Esophagus squamous epithelium (tissue), 5 donors: ENCODE data around the gene PKDCC. TPM values are rescaled to one million over a fixed set of nuclear protein-coding genes. Genes with fewer than 3 reads are reported as not detected.

Experiments
- DNase-seq: peaks from one replicate; lab custom pipeline; 2025; lab: John Stamatoyannopoulos, UW
- H3K27ac ChIP-seq, 4 donors: fragments of 200-600 bp; sonication (generic); one replicate each; pipeline ENCODE4 v1.5.1; 2016 to 2019; ENCODE audit warnings: mild to moderate bottlenecking in 1 of 4
- H3K27me3 ChIP-seq, 4 donors: fragments of 200-600 bp; sonication (generic); 1 replicate in 3 of 4; 2 replicates in 1 of 4; pipeline versions ENCODE4 v1.5.1 to v1.6.0; 2017 to 2021; ENCODE audit warnings: antibody characterized with exemption in 1 of 4
- H3K36me3 ChIP-seq, 3 donors: fragments of 200-600 bp; sonication (generic); one replicate each; pipeline ENCODE4 v1.5.1; 2016 to 2019
- H3K4me1 ChIP-seq, 3 donors: fragments of 200-600 bp; sonication (generic); one replicate each; pipeline ENCODE4 v1.5.1; 2017 to 2019
- H3K4me3 ChIP-seq, 4 donors: fragments of 200-600 bp; sonication (generic); 1 replicate in 3 of 4; 2 replicates in 1 of 4; pipeline ENCODE4 v1.5.1; 2016 to 2019; ENCODE audit warnings: mild to moderate bottlenecking in 2 of 4, moderate library complexity in 1 of 4
- H3K9me3 ChIP-seq, 3 donors: fragments of 200-600 bp; sonication (generic); one replicate each; pipeline ENCODE4 v1.5.1; 2016 to 2019
- POLR2A ChIP-seq, 4 donors: fragments of 450-650 bp; IDR thresholded peaks; one replicate each; pipeline ENCODE4 v1.6.1; 2017; ENCODE audit warnings: antibody characterized with exemption in 4 of 4, mild to moderate bottlenecking in 4 of 4, moderate library complexity in 3 of 4
- WGBS, 2 donors: methylation state at CpG; one replicate each; pipeline ENCODE4 v1.1.5; 2018; 5-methylcytosine and 5-hydroxymethylcytosine counted together
- intact Hi-C: fragments of 100-400 bp; cut with DNase I; formaldehyde crosslinking; loops from one replicate; pipeline ENCODE4 v1.15.0; 2022
- total RNA-seq, 4 donors: library from RNA; depleted of rRNA; stranded (reverse); fragments of >200 nt; gene quantifications; one replicate each; pipeline ENCODE4 v1.1.0, GENCODE V29; 2016
- TF ChIP-seq, protein P1 (sequence below), 6 experiments: fragments of 450-650 bp in 4 of 6; fragments of 200-600 bp in 2 of 6; sonication (generic) in 2 of 6; IDR thresholded peaks; one replicate each; pipeline ENCODE4 v1.5.1; 2016 to 2019; ENCODE audit warnings: antibody characterized with exemption in 6 of 6, mild to moderate bottlenecking in 4 of 6, moderate library complexity in 4 of 6
- donor health status: DM: yes; HTN: yes; CAD: no.

PKDCC gene
- total RNA-seq, 4 donors from 2014 or later = 0.53 to 16.8 (median 6.4) TPM

- Histone ChIP-seq H3K4me1 (no peaks in the 10 kb centered on the region), H3K27ac (no peak overlapping the region), H3K27me3 (peaks cover 0 to 20% (median 0%) of the 10 kb centered on the region in 4 donors), H3K36me3 (no peaks in the 10 kb centered on the region), H3K4me3 (no peak overlapping the region), H3K9me3 (no peaks in the 10 kb centered on the region)
- intact Hi-C loops = no loop called here
- DNase-seq = no peak
- TF ChIP-seq POLR2A (IDR thresholded peaks at IDR 0.05) = no peak
- TF ChIP-seq, protein P1, sequence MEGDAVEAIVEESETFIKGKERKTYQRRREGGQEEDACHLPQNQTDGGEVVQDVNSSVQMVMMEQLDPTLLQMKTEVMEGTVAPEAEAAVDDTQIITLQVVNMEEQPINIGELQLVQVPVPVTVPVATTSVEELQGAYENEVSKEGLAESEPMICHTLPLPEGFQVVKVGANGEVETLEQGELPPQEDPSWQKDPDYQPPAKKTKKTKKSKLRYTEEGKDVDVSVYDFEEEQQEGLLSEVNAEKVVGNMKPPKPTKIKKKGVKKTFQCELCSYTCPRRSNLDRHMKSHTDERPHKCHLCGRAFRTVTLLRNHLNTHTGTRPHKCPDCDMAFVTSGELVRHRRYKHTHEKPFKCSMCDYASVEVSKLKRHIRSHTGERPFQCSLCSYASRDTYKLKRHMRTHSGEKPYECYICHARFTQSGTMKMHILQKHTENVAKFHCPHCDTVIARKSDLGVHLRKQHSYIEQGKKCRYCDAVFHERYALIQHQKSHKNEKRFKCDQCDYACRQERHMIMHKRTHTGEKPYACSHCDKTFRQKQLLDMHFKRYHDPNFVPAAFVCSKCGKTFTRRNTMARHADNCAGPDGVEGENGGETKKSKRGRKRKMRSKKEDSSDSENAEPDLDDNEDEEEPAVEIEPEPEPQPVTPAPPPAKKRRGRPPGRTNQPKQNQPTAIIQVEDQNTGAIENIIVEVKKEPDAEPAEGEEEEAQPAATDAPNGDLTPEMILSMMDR (IDR thresholded peaks at IDR 0.05) = no peak
- 82 to 86% methylated on average over 13 to 18 of the region's 21 CpGs for WGBS, 2 donors
Observed at GRCh38 chr2:42001711-42002201, 46.1 kb upstream of the PKDCC start.

DNA sequence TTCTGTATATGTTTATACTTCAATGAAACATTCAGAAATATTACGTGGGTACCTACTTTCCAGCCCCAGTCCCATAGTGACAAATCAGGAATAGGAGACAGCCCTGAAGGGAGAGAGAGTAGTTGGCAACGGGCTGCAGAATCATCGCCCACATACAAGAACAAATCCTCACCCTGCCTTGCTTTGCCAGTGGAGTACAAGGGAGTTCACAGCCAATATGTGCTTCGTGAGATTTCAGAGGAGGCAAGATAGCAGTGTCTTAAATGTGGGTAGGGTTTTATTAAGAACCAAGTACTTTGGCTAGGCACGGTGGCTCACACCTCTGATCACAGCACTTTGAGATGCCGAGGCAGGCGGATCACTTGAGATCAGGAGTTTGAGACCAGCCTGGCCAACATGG, 40.3 kb upstream of the PKDCC start:
- WGBS, 2 donors = 77 to 88% methylated on average over 7 of the region's 7 CpGs

DNA sequence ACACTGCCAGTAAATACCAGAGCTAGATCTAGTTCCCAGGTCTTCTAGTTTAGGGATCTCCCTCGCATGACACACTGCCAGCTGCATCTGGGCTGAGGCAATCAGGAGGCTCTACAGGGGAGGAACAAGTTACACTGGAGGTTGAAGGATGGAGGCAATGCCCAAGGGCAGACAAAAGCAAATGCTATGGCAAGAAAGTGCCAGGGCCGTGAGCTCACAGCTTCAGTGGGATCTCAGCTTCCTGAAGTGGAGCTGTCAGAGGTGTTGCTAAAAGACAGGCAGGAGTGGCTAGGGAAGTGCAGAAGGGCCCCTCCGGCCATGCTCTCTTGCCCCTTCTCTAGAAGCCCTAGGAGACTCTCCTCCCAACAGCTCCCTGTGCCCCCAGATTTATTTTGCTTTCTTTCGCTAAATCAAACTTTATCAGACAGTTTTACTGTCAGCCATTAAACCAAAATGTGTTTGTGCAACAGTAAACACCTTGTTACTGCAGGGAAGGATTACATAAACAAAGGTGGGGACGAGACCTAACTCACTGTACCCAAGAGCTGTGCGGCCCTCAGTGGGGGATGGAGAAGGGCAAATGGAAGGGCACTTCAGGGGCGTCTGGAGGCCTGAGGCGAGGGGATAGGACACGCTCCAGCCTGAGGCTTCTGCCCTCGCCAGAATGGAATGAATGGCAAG, 39.4 kb upstream of the PKDCC start:
- Histone ChIP-seq H3K9me3 (no peaks in the 10 kb centered on the region), H3K27me3 (peaks cover 0 to 7% (median 0%) of the 10 kb centered on the region in 4 donors), H3K27ac (no peak overlapping the region), H3K36me3 (no peaks in the 10 kb centered on the region), H3K4me3 (no peak overlapping the region), H3K4me1 (peaks cover 0 to 10% (median 0%) of the 10 kb centered on the region in 3 donors)
- 82 to 89% methylated on average over 10 of the region's 10 CpGs for WGBS, 2 donors
- intact Hi-C loops = no loop called here
- TF ChIP-seq POLR2A (IDR thresholded peaks at IDR 0.05) = no peak
- no peak for DNase-seq

More for the DNA sequence above, 40.3 kb upstream of the PKDCC start:
- no peak for DNase-seq
- intact Hi-C loops = no loop called here
- H3K27ac ChIP-seq = no peak overlapping the region
- H3K27me3 ChIP-seq = peaks cover 0 to 11% (median 0%) of the 10 kb centered on the region in 4 donors
- TF ChIP-seq, protein P1 (IDR thresholded peaks at IDR 0.05) = no peak
- TF ChIP-seq POLR2A (IDR thresholded peaks at IDR 0.05) = no peak
- peaks cover 0 to 10% (median 0%) of the 10 kb centered on the region in 3 donors for H3K4me1 ChIP-seq
- H3K4me3 ChIP-seq = no peak overlapping the region
- H3K36me3 ChIP-seq = no peaks in the 10 kb centered on the region
- no peaks in the 10 kb centered on the region for H3K9me3 ChIP-seq

GRCh38 chr2:42009657-42010580, 37.9 kb upstream of the PKDCC start:
- Histone ChIP-seq H3K27me3 (peaks cover 0 to 3% (median 0%) of the 10 kb centered on the region in 4 donors), H3K36me3 (no peaks in the 10 kb centered on the region), H3K9me3 (no peaks in the 10 kb centered on the region), H3K27ac (no peak overlapping the region), H3K4me3 (peak overlapping the region in 1 of 4 donors; percentile 25), H3K4me1 (peaks cover 0 to 10% (median 0%) of the 10 kb centered on the region in 3 donors)
- DNase-seq = no peak
- TF ChIP-seq, protein P1 (IDR thresholded peaks at IDR 0.05) = no peak
- no peak for TF ChIP-seq POLR2A (IDR thresholded peaks at IDR 0.05)
- WGBS, 2 donors = 68 to 69% methylated on average over 10 of the region's 10 CpGs
- intact Hi-C loops = no loop called here

DNA sequence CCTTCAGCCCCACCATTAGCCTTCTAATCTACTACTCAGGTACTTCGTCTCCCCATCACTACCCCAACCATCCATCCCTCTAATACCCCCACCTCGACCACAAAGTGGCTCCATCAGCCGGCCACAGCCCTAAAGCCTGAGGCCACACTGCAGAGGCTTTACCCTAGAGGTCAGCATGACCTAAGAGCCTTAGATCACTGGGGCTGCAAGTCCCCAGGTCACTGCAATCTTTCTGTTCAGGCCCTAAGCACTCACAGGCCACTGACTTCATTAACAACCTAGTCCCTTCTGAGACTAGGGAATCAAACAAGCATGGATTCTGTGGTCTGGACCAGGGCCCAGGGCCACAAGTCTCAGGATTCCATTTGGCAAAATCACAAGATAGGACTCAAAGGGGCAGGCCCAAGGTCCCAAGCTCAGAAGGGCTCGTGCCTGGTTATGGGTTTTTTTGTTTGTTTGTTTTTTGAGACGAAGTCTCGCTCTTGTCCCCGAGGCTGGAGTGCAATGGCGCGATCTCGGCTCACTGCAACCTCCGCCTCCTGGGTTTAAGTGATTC, 37.0 kb upstream of the PKDCC start:
- TF ChIP-seq, protein P1 (IDR thresholded peaks at IDR 0.05) = no peak
- TF ChIP-seq POLR2A (IDR thresholded peaks at IDR 0.05) = no peak
- Histone ChIP-seq H3K4me3 (no peak overlapping the region), H3K27ac (no peak overlapping the region), H3K9me3 (no peaks in the 10 kb centered on the region), H3K36me3 (no peaks in the 10 kb centered on the region), H3K27me3 (peaks cover 0 to 3% (median 0%) of the 10 kb centered on the region in 4 donors), H3K4me1 (peaks cover 0 to 10% (median 0%) of the 10 kb centered on the region in 3 donors)
- DNase-seq = no peak
- intact Hi-C loops = no loop called here
- 90 to 96% methylated on average over 11 of the region's 11 CpGs for WGBS, 2 donors
